GM19035 (cell line): ENCODE data around the gene HOGA1.
"Not testable (repeated sequence)": the region's sequence is repeated elsewhere in the genome, so short reads cannot be mapped to it uniquely, and the experiment has no call there.

Experiments
- ATAC-seq: cut with Tn5 transposase; IDR thresholded peaks from one replicate; pipeline ENCODE4 v1.9.1; 2021; ENCODE audit not compliant: unreplicated experiment

HOGA1 gene

DNA sequence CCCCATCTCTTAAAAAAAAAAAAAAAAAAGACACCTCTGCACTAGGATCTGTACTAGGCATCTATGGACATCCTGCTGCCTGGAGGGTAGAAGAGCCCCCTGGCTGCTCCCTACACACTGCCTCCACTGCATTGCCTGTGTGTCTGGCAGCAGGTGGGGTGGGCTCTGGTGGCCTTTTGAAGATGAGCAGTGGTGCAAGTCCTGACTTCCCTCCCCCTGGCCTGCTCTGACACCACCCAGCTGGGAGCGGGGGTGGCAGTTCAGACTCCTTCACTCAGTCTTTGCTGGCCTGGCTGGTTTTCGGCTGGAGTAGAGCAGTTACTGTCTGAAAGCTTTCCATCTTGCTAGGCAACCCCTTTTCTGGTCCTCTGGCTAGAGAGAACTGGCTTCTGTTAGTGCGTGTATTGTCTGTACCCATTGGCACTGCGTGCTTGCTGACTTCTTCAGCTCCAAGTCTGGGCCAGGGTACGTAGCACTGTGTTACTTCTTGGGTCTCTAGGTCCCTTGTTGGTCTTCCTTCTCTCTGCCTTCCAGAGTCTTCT is 23.0 kb downstream of the HOGA1 start:
- no peak for ATAC-seq

- no peak for ATAC-seq
These were observed 24.9 kb downstream of the HOGA1 start for GRCh38 chr10:97608991-97609561.

DNA sequence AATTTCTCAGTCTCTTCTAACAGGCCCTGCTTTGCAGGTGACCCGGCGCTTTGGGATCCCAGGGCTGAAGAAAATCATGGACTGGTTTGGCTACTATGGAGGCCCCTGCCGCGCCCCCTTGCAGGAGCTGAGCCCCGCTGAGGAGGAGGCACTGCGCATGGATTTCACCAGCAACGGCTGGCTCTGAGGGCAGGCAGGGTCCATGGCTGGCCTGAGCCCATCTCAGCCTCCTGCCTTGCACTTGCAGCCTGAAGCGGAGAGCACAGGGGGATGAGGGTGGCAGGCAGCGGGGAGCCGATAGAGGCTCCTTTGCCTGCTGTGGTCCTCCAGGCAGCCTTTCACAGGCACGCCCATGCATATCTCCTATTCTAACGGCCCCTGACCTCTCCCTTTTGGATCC is 27.3 kb downstream of the HOGA1 start:
- ATAC-seq, result no peak

- ATAC-seq, result no peak
These were observed 28.2 kb downstream of the HOGA1 start for GRCh38 chr10:97612386-97612785.

- ATAC-seq, result no peak
These were observed 34.1 kb downstream of the HOGA1 start for GRCh38 chr10:97618285-97618684.

- ATAC-seq, result no peak
These were observed 34.5 kb downstream of the HOGA1 start for GRCh38 chr10:97618733-97619132.

GRCh38 chr10:97623277-97623676 is 39.1 kb downstream of the HOGA1 start:
- no peak for ATAC-seq

DNA sequence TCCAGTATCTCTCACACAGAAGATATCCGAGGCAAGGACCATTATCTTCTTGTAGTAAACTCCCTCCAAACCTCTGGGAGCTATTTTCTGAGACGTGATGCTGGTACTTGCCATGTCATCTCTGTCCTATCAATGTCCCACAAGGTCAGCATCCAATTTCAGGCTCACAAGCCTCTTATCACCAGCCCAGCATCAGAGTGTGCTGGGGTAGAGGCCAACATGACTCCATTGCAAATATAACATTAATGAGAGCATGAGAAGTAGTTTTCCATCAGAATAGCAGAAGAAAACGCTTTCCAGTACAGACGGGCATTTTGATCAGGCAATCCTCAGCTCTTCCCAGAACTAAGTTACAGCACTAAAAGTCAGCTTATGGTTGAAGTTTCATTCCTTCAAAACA is 43.5 kb downstream of the HOGA1 start:
- no peak for ATAC-seq

- no peak for ATAC-seq
These were observed 44.0 kb downstream of the HOGA1 start for GRCh38 chr10:97628228-97628627.

DNA sequence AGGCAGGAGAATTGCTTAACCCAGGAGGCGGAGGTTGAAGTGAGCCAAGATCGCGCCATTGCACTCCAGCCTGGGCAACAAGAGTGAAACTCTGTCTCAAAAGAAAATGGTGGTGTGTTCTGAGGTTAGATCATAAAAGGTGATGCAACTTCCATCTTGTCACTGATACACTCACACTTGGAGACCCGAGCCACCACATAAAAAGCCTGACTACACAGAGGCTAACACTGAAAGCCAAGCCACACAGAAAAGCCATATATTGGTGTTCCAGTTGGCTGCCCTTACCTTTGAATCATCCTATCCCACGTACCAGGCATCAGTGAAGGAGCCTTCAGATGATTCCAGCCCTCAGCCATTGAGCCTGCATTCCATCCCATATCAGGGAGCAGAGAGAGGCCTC is 45.1 kb downstream of the HOGA1 start:
- no peak for ATAC-seq

- ATAC-seq, result no peak
These were observed 46.9 kb downstream of the HOGA1 start for GRCh38 chr10:97631098-97631497.

DNA sequence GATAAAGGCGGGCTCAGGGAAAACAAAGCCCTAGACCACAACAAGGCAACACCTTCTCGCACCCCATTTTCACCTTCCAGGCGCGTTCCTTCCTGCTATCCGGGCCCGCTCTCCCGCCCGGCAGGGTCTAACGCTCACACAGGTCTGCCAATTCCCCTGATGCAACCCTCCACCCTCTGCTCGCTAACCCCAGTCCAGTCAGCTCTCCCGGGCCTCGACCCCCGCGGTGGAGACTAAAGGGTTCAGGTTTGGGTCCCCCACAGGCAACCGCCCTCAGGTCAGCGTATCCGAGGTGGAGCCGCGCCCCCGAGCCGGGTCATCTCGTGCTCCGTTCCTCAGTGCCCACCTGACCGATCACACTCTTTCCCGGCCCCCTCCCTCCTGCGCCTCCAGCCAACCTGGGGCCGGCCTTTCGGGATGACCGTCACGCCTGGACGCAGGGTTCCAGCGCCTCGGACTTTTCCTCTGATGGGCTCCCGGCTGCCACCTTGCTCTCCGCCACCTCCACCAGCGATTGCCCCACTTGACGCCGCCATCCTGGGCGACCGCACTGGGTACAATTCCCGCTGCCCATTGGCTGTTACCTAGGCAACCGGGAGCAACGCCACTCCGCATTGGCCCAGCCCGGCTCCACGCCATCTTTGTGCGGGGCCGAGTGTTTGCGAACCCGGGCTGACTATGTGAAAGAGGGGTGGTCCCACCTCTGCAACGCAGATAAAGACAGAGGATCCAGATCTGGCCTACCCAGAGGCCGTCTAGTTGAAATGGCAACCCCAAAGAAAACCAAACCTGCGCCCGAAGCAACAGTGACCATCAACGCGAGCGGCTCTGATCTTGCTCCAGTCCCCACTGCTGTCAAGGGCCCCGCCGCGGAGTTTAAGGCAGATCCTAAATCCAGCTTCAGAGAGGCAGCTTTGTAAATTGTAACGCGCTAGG is 49.0 kb downstream of the HOGA1 start, which contains the start of gene MORN4:
Gene MORN4, minus strand, starts transcription at position 552 of the 936 bp plus-strand sequence. CDS start 13,847 bp downstream, outside the sequence.
- peak; percentile 99 for ATAC-seq

- peak; percentile 20 for ATAC-seq
These were observed 49.7 kb downstream of the HOGA1 start for GRCh38 chr10:97633921-97634320.

- no peak for ATAC-seq
These were observed 51.4 kb downstream of the HOGA1 start for GRCh38 chr10:97635577-97635976.

- not testable (repeated sequence) for ATAC-seq
These were observed 54.9 kb downstream of the HOGA1 start for GRCh38 chr10:97639090-97639489.

- ATAC-seq, result peak; percentile 97
These were observed 56.1 kb downstream of the HOGA1 start, which contains the start of gene PI4K2A for GRCh38 chr10:97640174-97640867. TSS of gene PI4K2A (plus strand) at chr10:97640671. CDS start at chr10:97640743, 72 bp downstream.

DNA sequence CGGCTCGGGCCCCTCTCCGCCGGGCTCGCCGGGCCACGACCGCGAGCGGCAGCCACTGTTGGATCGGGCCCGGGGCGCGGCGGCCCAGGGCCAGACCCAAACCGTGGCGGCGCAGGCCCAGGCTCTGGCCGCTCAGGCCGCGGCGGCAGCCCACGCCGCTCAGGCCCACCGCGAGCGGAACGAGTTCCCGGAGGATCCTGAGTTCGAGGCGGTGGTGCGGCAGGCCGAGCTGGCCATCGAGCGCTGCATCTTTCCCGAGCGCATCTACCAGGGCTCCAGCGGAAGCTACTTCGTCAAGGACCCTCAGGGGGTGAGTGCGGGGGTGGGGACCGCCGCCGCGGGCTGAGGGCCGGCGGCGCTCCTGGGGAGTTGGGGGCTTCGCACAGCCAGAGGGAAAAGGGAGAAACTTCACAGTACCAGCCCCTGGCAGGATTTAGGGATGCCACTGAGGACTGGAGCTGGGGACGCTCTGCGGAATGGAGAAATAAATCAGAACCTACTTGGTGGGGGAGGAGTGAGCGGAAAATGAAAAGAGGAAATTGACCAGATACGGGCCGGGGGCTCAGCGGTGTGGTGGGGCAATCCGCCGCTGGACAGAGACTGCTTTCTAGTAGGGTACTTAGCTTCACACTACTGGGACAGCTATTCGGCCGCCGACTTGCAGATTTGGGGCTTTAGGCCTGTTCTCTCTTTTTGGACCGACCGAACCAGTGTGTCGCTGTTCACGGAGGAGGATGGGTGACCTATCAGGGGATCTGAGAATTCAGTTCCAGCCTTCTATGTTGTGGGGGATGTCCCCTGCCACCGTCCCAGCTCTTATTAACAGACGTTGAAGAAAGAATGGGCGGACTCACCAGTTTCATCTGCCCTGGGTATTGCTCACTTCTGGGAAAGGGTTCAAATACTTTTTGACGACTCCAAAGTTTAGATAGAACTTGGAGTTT is 57.0 kb downstream of the HOGA1 start:
- ATAC-seq, result peak; percentile 32

GRCh38 chr10:97642471-97643159 is 58.4 kb downstream of the HOGA1 start:
- ATAC-seq, result not testable (repeated sequence)

- ATAC-seq, result no peak
These were observed 59.3 kb downstream of the HOGA1 start for GRCh38 chr10:97643441-97643985.
